K562 (cell line): ENCODE data around the gene APELA. TPM values are rescaled to one million over a fixed set of nuclear protein-coding genes. Genes with fewer than 3 reads are reported as not detected.

Experiments
- ATAC-seq: fragments of 200-7000 bp; cut with Tn5 transposase; 3 replicates; pipeline ENCODE4 v1.9.1; 2020; ENCODE audit warnings: moderate library complexity
- BruUV-seq: library from RNA; stranded (reverse); fragments of 400-500 nt; replicated peaks from 2 replicates; lab custom pipeline; 2021; lab: Mats Ljungman, UMichigan
- CTCF ChIA-PET: fragments of 300-600 bp; formaldehyde crosslinking; extraction: SDS; loops from one replicate; lab custom pipeline; 2021; ENCODE audit warnings: low intra/inter-chr PET ratio; lab: Yijun Ruan, JAX
- POLR2A ChIA-PET: fragments of 300-600, 350-650 bp; sonication (Branson Sonifier 250); formaldehyde crosslinking; extraction: SDS; loops from one replicate; lab custom pipeline; 2021; ENCODE audit warnings: antibody characterized with exemption, inconsistent platforms; lab: Yijun Ruan, JAX
- DNase-seq, 4 experiments: peaks; one replicate each; pipeline versions ENCODE4 v3.0.0 to v3.0.0-alpha.2; 2011 to 2018; ENCODE audit warnings: low spot score in 3 of 4, mixed read lengths in 3 of 4; ENCODE audit errors: extremely low read depth in 1 of 4
- FAIRE-seq: peaks from 2 replicates; lab custom pipeline; 2011; peaks lifted over from hg19 to GRCh38; lab: Jason Lieb, UNC
- H2AFZ ChIP-seq: 2 replicates; pipeline ENCODE4 v1.6.0; 2011; ENCODE audit warnings: low read depth, low read length, control low read depth, inconsistent platforms
- H3K27ac ChIP-seq: fragments of 200-600 bp; 3 replicates; pipeline ENCODE4 v1.8.0; 2011; ENCODE audit warnings: low read depth, mild to moderate bottlenecking, control low read depth, inconsistent platforms, low read length, moderate library complexity, mixed read lengths; ENCODE audit errors: extremely low read depth
- H3K27me3 ChIP-seq, 2 experiments: fragments of 300-600 bp in 1 of 2; 2 replicates in 1 of 2; 3 replicates in 1 of 2; pipeline versions ENCODE4 v1.6.0 to v1.8.0; 2011; ENCODE audit warnings: inconsistent platforms in 2 of 2, low read length in 2 of 2, mild to moderate bottlenecking in 1 of 2, mixed read lengths in 1 of 2, moderate library complexity in 1 of 2; ENCODE audit not compliant: control insufficient read depth in 2 of 2, insufficient read depth in 2 of 2
- H3K36me3 ChIP-seq: fragments of 300-600 bp; 3 replicates; pipeline ENCODE4 v1.8.0; 2011; ENCODE audit warnings: mild to moderate bottlenecking, low read length, inconsistent platforms; ENCODE audit not compliant: control insufficient read depth, insufficient read depth
- H3K4me1 ChIP-seq, 2 experiments: fragments of 200-600 bp in 1 of 2; replicated peaks in 1 of 2; 2 replicates in 1 of 2; 3 replicates in 1 of 2; pipeline versions ENCODE4 v1.5.1 to v1.8.0; 2011; ENCODE audit warnings: inconsistent platforms in 2 of 2, low read length in 2 of 2, mild to moderate bottlenecking in 1 of 2, mixed read lengths in 1 of 2, moderate library complexity in 1 of 2; ENCODE audit not compliant: control insufficient read depth in 2 of 2, insufficient read depth in 2 of 2
- H3K4me2 ChIP-seq: 2 replicates; pipeline ENCODE4 v1.6.1; 2011; ENCODE audit warnings: low read length, control low read depth, inconsistent platforms, mixed read lengths; ENCODE audit not compliant: insufficient read depth
- H3K4me3 ChIP-seq: fragments of 200-600 bp; sonication (generic), shearing (Covaris generic); 2 replicates; pipeline ENCODE4 v1.5.1; 2016; ENCODE audit warnings: control low read depth, inconsistent platforms
- H3K79me2 ChIP-seq: fragments of 200-600 bp; 3 replicates; pipeline ENCODE4 v1.8.0; 2011; ENCODE audit warnings: low read length, inconsistent platforms; ENCODE audit not compliant: control insufficient read depth, insufficient read depth
- H3K9ac ChIP-seq, 2 experiments: 2 replicates each; pipeline versions ENCODE4 v1.6.0 to v1.6.1; 2011; ENCODE audit warnings: low read depth in 2 of 2, low read length in 2 of 2, control low read depth in 1 of 2, inconsistent platforms in 1 of 2, mild to moderate bottlenecking in 1 of 2, mixed read lengths in 1 of 2; ENCODE audit not compliant: insufficient read depth in 1 of 2
- H3K9me1 ChIP-seq: one replicate; pipeline ENCODE4 v1.6.0; 2011; ENCODE audit warnings: inconsistent platforms, mild to moderate bottlenecking, low read length, moderate library complexity; ENCODE audit not compliant: control insufficient read depth, insufficient read depth
- H3K9me3 ChIP-seq: replicated peaks from 2 replicates; pipeline ENCODE4 v1.5.1; 2011; ENCODE audit warnings: low read depth, low read length, inconsistent platforms; ENCODE audit not compliant: control insufficient read depth, insufficient read depth
- H4K20me1 ChIP-seq: replicated peaks from 2 replicates; pipeline ENCODE4 v1.6.1; 2011; ENCODE audit warnings: low read length, inconsistent platforms, mixed read lengths; ENCODE audit not compliant: control insufficient read depth, insufficient read depth
- CREBBP ChIP-seq: IDR thresholded peaks from one replicate; pipeline ENCODE4 v1.6.1; 2012; ENCODE audit warnings: low read depth, mild to moderate bottlenecking, control low read depth, inconsistent platforms, low read length
- CTBP1 ChIP-seq: fragments of 450-650 bp; IDR thresholded peaks from 2 replicates; pipeline ENCODE4 v1.6.1; 2016; ENCODE audit warnings: borderline replicate concordance
- MEF2A ChIP-seq: IDR thresholded peaks from 2 replicates; pipeline ENCODE4 v1.6.1; 2011; ENCODE audit warnings: low read depth, mild to moderate bottlenecking, low read length, moderate library complexity; ENCODE audit not compliant: control insufficient read depth
- RFX5 ChIP-seq: IDR thresholded peaks from 2 replicates; pipeline ENCODE4 v1.6.1; 2011; ENCODE audit warnings: low read depth, mild to moderate bottlenecking, improper control_type of control experiment, low read length
- SNIP1 ChIP-seq: fragments of 450-650 bp; IDR thresholded peaks from 2 replicates; pipeline ENCODE4 v1.7.1; 2017; ENCODE audit warnings: low read depth, mild to moderate bottlenecking
- SP2 ChIP-seq: IDR thresholded peaks from 2 replicates; pipeline ENCODE4 v1.6.1; 2011; ENCODE audit warnings: mild to moderate bottlenecking, low read depth, low read length, moderate library complexity; ENCODE audit not compliant: poor library complexity, severe bottlenecking; ENCODE audit errors: extremely low read depth
- TSHZ1 ChIP-seq: fragments of 250-450 bp; sonication (Bioruptor Pico); IDR thresholded peaks from 2 replicates; pipeline ENCODE4 v1.4.0; 2020; ENCODE audit warnings: mild to moderate bottlenecking, moderate library complexity
- WGBS: fragments of 100-300 bp; shearing (Covaris generic); methylation state at CpG from one replicate; pipeline ENCODE4 v1.1.6; 2016; ENCODE audit warnings: low coverage, mixed read lengths; ENCODE audit not compliant: insufficient coverage; ENCODE audit errors: missing lambda C conversion rate; 5-methylcytosine and 5-hydroxymethylcytosine counted together
- in situ Hi-C: fragments of 300-500 bp; cut with MboI; formaldehyde crosslinking; loops from 4 replicates; pipeline ENCODE4 v1.15.0; 2018; ENCODE audit warnings: inconsistent platforms, mixed read lengths
- intact Hi-C: fragments of 100-400 bp; cut with micrococcal nuclease; formaldehyde crosslinking; loops from 2 replicates; pipeline ENCODE4 v1.14.2; 2022
- polyA plus RNA-seq, 8 experiments: library from polyadenylated mRNA; depleted of rRNA in 4 of 8; stranded (reverse) in 5 of 8; unstranded in 3 of 8; fragments of >200 nt; fragmentation: Nextera tagmentation in 2 of 8; fragmentation: Illumina TruSeq in 1 of 8; extraction: Ambion mirVana in 2 of 8; extraction: Trizol in 1 of 8; gene quantifications; 2 replicates each; pipeline versions ENCODE4 v1.2.1 to v1.2.3, GENCODE V29; 2011 to 2014; ENCODE audit warnings: inconsistent platforms in 1 of 8, missing spikeins in 1 of 8
- total RNA-seq, 7 experiments: library from RNA; depleted of rRNA in 6 of 7; stranded (reverse); fragments of >200 nt in 6 of 7; fragmentation: Illumina TruSeq in 2 of 7; extraction: Trizol in 2 of 7; gene quantifications; 2 replicates each; pipeline versions ENCODE4 v1.2.1 to v1.2.3, GENCODE V29; 2011 to 2021; ENCODE audit warnings: low replicate concordance in 1 of 7
- TF ChIP-seq, protein P1 (sequence below), 2 experiments: fragments of 450-650 bp in 1 of 2; sonication (generic) in 1 of 2; formaldehyde crosslinking in 1 of 2; IDR thresholded peaks; 2 replicates each; pipeline versions ENCODE4 v1.7.1 to v1.9.0; 2016 to 2022; ENCODE audit warnings: inconsistent platforms in 1 of 2, mild to moderate bottlenecking in 1 of 2, missing genetic modification reagents in 1 of 2

Gene APELA
- total and polyA plus RNA-seq, 9 of the 15 experiments (the other 6 are each of a cell fraction or from before 2014, with no cell fraction given), result not detected

DNA sequence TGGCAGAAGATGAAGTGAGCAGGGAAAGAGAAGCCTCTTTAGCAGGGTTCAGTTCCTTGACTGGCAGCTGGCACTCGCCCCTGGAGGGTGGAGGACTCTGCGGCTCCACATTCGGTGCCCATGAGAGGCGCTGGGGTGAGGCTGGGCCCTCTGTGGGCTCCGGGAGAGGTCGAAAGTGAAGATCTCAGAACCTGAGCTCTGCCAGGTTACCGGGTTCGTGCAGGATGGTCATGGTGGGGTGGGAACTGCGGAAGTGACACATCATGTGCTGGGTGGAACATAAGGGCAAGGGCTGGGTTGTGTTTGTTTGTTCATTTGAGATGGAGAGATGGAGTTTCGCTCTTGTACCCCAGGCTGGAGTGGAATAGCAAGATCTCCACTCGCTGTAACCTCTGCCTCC is 56.3 kb downstream of the APELA start:
- Histone ChIP-seq H3K79me2 (no peaks in the 10 kb centered on the region), H2AFZ (no peak overlapping the region), H3K4me3 (no peak overlapping the region), H3K9ac (no peak overlapping the region), H4K20me1 (no peaks in the 10 kb centered on the region), H3K9me1 (no peaks in the 10 kb centered on the region), H3K4me2 (no peak overlapping the region), H3K27ac (no peak overlapping the region), H3K9me3 (no peaks in the 10 kb centered on the region), H3K4me1 (no peaks in the 10 kb centered on the region), H3K27me3 (peaks cover 8 to 27% of the 10 kb centered on the region in 2 experiments; a peak in 4 of 5 replicates), H3K36me3 (no peaks in the 10 kb centered on the region)
- no peak for FAIRE-seq
- no TSS peak for BruUV-seq
- intact Hi-C loops, result no loop called here
- DNase-seq, result no peak
- TF ChIP-seq, protein P1, sequence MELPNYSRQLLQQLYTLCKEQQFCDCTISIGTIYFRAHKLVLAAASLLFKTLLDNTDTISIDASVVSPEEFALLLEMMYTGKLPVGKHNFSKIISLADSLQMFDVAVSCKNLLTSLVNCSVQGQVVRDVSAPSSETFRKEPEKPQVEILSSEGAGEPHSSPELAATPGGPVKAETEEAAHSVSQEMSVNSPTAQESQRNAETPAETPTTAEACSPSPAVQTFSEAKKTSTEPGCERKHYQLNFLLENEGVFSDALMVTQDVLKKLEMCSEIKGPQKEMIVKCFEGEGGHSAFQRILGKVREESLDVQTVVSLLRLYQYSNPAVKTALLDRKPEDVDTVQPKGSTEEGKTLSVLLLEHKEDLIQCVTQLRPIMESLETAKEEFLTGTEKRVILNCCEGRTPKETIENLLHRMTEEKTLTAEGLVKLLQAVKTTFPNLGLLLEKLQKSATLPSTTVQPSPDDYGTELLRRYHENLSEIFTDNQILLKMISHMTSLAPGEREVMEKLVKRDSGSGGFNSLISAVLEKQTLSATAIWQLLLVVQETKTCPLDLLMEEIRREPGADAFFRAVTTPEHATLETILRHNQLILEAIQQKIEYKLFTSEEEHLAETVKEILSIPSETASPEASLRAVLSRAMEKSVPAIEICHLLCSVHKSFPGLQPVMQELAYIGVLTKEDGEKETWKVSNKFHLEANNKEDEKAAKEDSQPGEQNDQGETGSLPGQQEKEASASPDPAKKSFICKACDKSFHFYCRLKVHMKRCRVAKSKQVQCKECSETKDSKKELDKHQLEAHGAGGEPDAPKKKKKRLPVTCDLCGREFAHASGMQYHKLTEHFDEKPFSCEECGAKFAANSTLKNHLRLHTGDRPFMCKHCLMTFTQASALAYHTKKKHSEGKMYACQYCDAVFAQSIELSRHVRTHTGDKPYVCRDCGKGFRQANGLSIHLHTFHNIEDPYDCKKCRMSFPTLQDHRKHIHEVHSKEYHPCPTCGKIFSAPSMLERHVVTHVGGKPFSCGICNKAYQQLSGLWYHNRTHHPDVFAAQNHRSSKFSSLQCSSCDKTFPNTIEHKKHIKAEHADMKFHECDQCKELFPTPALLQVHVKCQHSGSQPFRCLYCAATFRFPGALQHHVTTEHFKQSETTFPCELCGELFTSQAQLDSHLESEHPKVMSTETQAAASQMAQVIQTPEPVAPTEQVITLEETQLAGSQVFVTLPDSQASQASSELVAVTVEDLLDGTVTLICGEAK (IDR thresholded peaks at IDR 0.05), result no peak
- TF ChIP-seq, protein P1 (CRISPR knock-in tag; IDR thresholded peaks at IDR 0.05), result no peak
- TF ChIP-seq SNIP1 (no peak), TSHZ1 (CRISPR knock-in tag) (no peak), SP2 (no peak), MEF2A (no peak), CTBP1 (no peak), CREBBP (no peak), RFX5 (no peak)
- in situ Hi-C loops, result no loop called here
- CTCF ChIA-PET, result no interaction called here
- ATAC-seq, result no peak
- POLR2A ChIA-PET, result no interaction called here
- 3% methylated on average over 11 of the region's 11 CpGs for WGBS
